C1 segment of cervical spinal cord (tissue), 14 donors: Measurements from ENCODE around the gene TMEM117.
A peak's percentile ranks its signal among the peaks of the same experiment; 100 is the strongest.
"Not testable (repeated sequence)": the region's sequence is repeated elsewhere in the genome, so short reads cannot be mapped to it uniquely, and the experiment has no call there.

Source experiments
- DNase-seq, 14 donors: peaks; one replicate each; lab custom pipeline; 2025; lab: John Stamatoyannopoulos, UW

The TMEM117 gene

GRCh38 chr12:43840338-43840737, 4.5 kb downstream of the TMEM117 start:
- no peak for DNase-seq

- no peak for DNase-seq
Observed at GRCh38 chr12:43841253-43841652, 5.4 kb downstream of the TMEM117 start.

- no peak for DNase-seq
Observed at GRCh38 chr12:43842259-43842658, 6.4 kb downstream of the TMEM117 start.

GRCh38 chr12:43847425-43848225, 11.7 kb downstream of the TMEM117 start:
- not testable (repeated sequence) for DNase-seq

- DNase-seq = no peak
Observed at GRCh38 chr12:43848226-43848507, 12.3 kb downstream of the TMEM117 start.

- no peak for DNase-seq
Observed at GRCh38 chr12:43848786-43849185, 12.9 kb downstream of the TMEM117 start.

- DNase-seq = no peak
Observed at GRCh38 chr12:43852744-43853143, 16.9 kb downstream of the TMEM117 start.

- no peak for DNase-seq
Observed at GRCh38 chr12:43856972-43857371, 21.1 kb downstream of the TMEM117 start.

- peak in 1 of 14 donors; percentile 43 for DNase-seq
Observed at GRCh38 chr12:43858096-43858495, 22.2 kb downstream of the TMEM117 start.

GRCh38 chr12:43858991-43859390, 23.1 kb downstream of the TMEM117 start:
- DNase-seq = no peak

GRCh38 chr12:43861015-43861839, 25.3 kb downstream of the TMEM117 start:
- DNase-seq = no peak

- no peak for DNase-seq
Observed at GRCh38 chr12:43861840-43862150, 25.9 kb downstream of the TMEM117 start.

GRCh38 chr12:43863770-43864366, 28.0 kb downstream of the TMEM117 start:
- no peak for DNase-seq

- DNase-seq = not testable (repeated sequence)
Observed at GRCh38 chr12:43864557-43864956, 28.7 kb downstream of the TMEM117 start.

- DNase-seq = no peak
Observed at GRCh38 chr12:43869184-43869583, 33.3 kb downstream of the TMEM117 start.

GRCh38 chr12:43869765-43870164, 33.9 kb downstream of the TMEM117 start:
- not testable (repeated sequence) for DNase-seq

- DNase-seq = not testable (repeated sequence)
Observed at GRCh38 chr12:43871258-43871657, 35.4 kb downstream of the TMEM117 start.

GRCh38 chr12:43872396-43872795, 36.5 kb downstream of the TMEM117 start:
- no peak for DNase-seq

GRCh38 chr12:43878050-43878449, 42.2 kb downstream of the TMEM117 start:
- DNase-seq = no peak

GRCh38 chr12:43880547-43880946, 44.7 kb downstream of the TMEM117 start:
- DNase-seq = no peak

GRCh38 chr12:43882578-43883178, 46.8 kb downstream of the TMEM117 start:
- peak in 2 of 14 donors; percentile 4 to 9 for DNase-seq

GRCh38 chr12:43883311-43883710, 47.4 kb downstream of the TMEM117 start:
- no peak for DNase-seq
